ENCODE measurements around the gene HES7. TPM values are rescaled to one million over a fixed set of nuclear protein-coding genes. Genes with fewer than 3 reads are reported as not detected.

HES7 gene
- total and polyA plus RNA-seq, 10 donors, result 0.04 to 0.67 (median 0.41) TPM; not detected in 5

- peaks cover 7 to 10% (median 10%) of the 10 kb centered on the region in 6 donors for H3K4me1 ChIP-seq
- no peaks in the 10 kb centered on the region for H3K9me3 ChIP-seq
- intact Hi-C loops (cut with DNase I; ENCODE audit: low total_unique reads), result no loop called here
- 62 to 85% (median 83%) methylated on average over 7 to 12 of the region's 12 CpGs for WGBS, 5 donors
- no peak for DNase-seq
- H3K4me3 ChIP-seq, result no peak overlapping the region
- no peaks in the 10 kb centered on the region for H3K36me3 ChIP-seq
- no peak for TF ChIP-seq POLR2AphosphoS5 (IDR thresholded peaks at IDR 0.05)
- TF ChIP-seq POLR2A (IDR thresholded peaks at IDR 0.05), result no peak
- TF ChIP-seq CTCF (IDR thresholded peaks at IDR 0.05 in 8 of 11, conservative IDR thresholded peaks at IDR 0.05 in 3 of 11), result no peak
- no peak overlapping the region for H3K27ac ChIP-seq
- H3K27me3 ChIP-seq (replicated peaks in 1 of 7), result peaks cover 0 to 30% (median 0%) of the 10 kb centered on the region in 7 donors
Observed at GRCh38 chr17:8133399-8133798, 9.5 kb upstream of the HES7 start.

GRCh38 chr17:8131844-8132441 lies 8.0 kb upstream of the HES7 start:
- peaks cover 0 to 45% (median 0%) of the 10 kb centered on the region in 7 donors for H3K27me3 ChIP-seq (replicated peaks in 1 of 7)
- TF ChIP-seq CTCF (IDR thresholded peaks at IDR 0.05 in 8 of 11, conservative IDR thresholded peaks at IDR 0.05 in 3 of 11), result no peak
- no peak for TF ChIP-seq POLR2A (IDR thresholded peaks at IDR 0.05)
- no peak for TF ChIP-seq POLR2AphosphoS5 (IDR thresholded peaks at IDR 0.05)
- peaks cover 0 to 8% (median 6%) of the 10 kb centered on the region in 6 donors for H3K4me1 ChIP-seq
- DNase-seq, result no peak
- 55 to 83% (median 70%) methylated on average over 3 of the region's 3 CpGs for WGBS, 5 donors
- no peaks in the 10 kb centered on the region for H3K36me3 ChIP-seq
- H3K9me3 ChIP-seq, result no peaks in the 10 kb centered on the region
- no peak overlapping the region for H3K27ac ChIP-seq
- H3K4me3 ChIP-seq, result no peak overlapping the region
- intact Hi-C loops (cut with DNase I; ENCODE audit: low total_unique reads), result no loop called here

- no peak overlapping the region for H3K4me3 ChIP-seq
- TF ChIP-seq POLR2A (IDR thresholded peaks at IDR 0.05), result no peak
- TF ChIP-seq POLR2AphosphoS5 (IDR thresholded peaks at IDR 0.05), result no peak
- no peak for TF ChIP-seq CTCF (IDR thresholded peaks at IDR 0.05 in 8 of 11, conservative IDR thresholded peaks at IDR 0.05 in 3 of 11)
- peaks cover 27 to 45% (median 40%) of the 10 kb centered on the region in 6 donors for H3K4me1 ChIP-seq
- no peak overlapping the region for H3K27ac ChIP-seq
- no peaks in the 10 kb centered on the region for H3K36me3 ChIP-seq
- 86 to 89% (median 88%) methylated on average over 14 of the region's 14 CpGs for WGBS, 5 donors
- H3K27me3 ChIP-seq (replicated peaks in 1 of 7), result peaks cover 1 to 82% (median 21%) of the 10 kb centered on the region in 7 donors
- intact Hi-C loops (cut with DNase I; ENCODE audit: low total_unique reads), result no loop called here
- H3K9me3 ChIP-seq, result no peaks in the 10 kb centered on the region
- no peak for DNase-seq
Observed at GRCh38 chr17:8128125-8128784, 4.3 kb upstream of the HES7 start.

- DNase-seq, result no peak
- peak overlapping the region in 7 of 8 donors; percentile 41 to 80 (median 56) for H3K27ac ChIP-seq
- no peaks in the 10 kb centered on the region for H3K36me3 ChIP-seq
- intact Hi-C loops (cut with DNase I; ENCODE audit: low total_unique reads), result no loop called here
- no peak for TF ChIP-seq CTCF (IDR thresholded peaks at IDR 0.05 in 8 of 11, conservative IDR thresholded peaks at IDR 0.05 in 3 of 11)
- TF ChIP-seq POLR2A (IDR thresholded peaks at IDR 0.05), result no peak
- TF ChIP-seq POLR2AphosphoS5 (IDR thresholded peaks at IDR 0.05), result peak in 1 of 3 donors; percentile 42
- WGBS, 5 donors, result 1% methylated on average over 17 to 45 of the region's 45 CpGs
- peaks cover 44 to 62% (median 57%) of the 10 kb centered on the region in 6 donors for H3K4me1 ChIP-seq
- no peaks in the 10 kb centered on the region for H3K9me3 ChIP-seq
- H3K27me3 ChIP-seq (replicated peaks in 1 of 7), result peaks cover 4 to 98% (median 38%) of the 10 kb centered on the region in 7 donors
- peak overlapping the region; percentile 49 to 86 (median 61) for H3K4me3 ChIP-seq
Observed at GRCh38 chr17:8126491-8127066, 2.7 kb upstream of the HES7 start.

Measured in spleen (tissue), 11 donors.